Erythroblast (primary cell): ENCODE data around the gene MAPK1.

Experiments used
- GATA1 ChIP-seq: IDR thresholded peaks from 2 replicates; pipeline ENCODE4 v1.6.1; 2011; ENCODE audit warnings: low read depth, mild to moderate bottlenecking, control low read depth, low read length, moderate library complexity
- POLR2A ChIP-seq: IDR thresholded peaks from 2 replicates; pipeline ENCODE4 v1.6.1; 2011; ENCODE audit warnings: mild to moderate bottlenecking, low read length

DNA sequence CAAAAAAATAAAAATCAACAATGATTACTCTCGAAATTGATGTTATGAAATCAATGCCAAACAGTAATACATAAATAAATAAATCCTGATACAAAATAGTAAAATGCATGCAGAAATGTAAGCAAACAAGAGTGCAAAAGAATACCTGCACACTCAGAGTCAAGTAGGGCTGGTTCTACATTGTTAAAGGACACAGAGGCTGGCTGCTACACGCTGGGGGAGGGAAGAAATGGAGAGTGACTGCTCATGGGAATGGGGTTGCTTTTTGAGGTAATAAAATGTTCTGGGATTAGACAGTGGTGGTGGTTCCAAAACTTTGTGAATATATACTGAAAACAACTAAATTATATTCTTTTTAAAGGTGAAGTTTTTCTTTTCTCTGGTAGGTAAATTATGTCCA lies 32.1 kb downstream of the MAPK1 start:
- TF ChIP-seq POLR2A, result no peak
- TF ChIP-seq GATA1, result no peak
